ENCODE data around the gene TTLL12.

- TF ChIP-seq CTCF (IDR thresholded peaks at IDR 0.05): no peak
- TF ChIP-seq POLR2A (IDR thresholded peaks at IDR 0.05): no peak
Measured at GRCh38 chr22:43176090-43176489, 10.8 kb downstream of the TTLL12 start.
